GM12864 (cell line): ENCODE data around the gene CDK18.

ENCODE experiments used
- DNase-seq: peaks from one replicate; pipeline ENCODE4 v3.0.0-alpha.2; 2011; ENCODE audit warnings: low read depth
- H3K4me3 ChIP-seq: 2 replicates; pipeline ENCODE4 v1.5.1; 2011; ENCODE audit warnings: mild to moderate bottlenecking, low read depth, low read length, control low read depth
- TF ChIP-seq, protein P1 (sequence below): IDR thresholded peaks from 2 replicates; pipeline ENCODE4 v1.5.1; 2011; ENCODE audit warnings: low read depth, mild to moderate bottlenecking, moderate library complexity, low read length, control low read depth, inconsistent platforms; ENCODE audit errors: missing control alignments

CDK18 gene

DNA sequence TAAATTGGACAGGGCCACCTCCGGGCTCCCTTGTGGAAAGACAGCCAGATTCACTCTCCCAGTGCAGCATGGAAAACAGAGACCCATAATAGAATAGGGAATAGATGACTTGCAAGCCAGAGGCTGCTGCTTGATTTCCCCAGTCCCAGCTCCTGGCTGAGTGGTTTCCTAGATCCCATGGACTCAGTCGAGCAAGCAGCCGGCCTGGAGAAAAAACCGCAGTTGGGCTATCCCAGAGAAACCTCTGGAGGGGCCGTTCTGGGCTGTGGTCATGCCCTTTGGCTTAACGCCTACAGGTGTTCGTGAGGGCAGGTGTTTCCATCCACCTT lies 65.7 kb downstream of the CDK18 start:
- DNase-seq, result no peak
- H3K4me3 ChIP-seq, result no peak overlapping the region
- TF ChIP-seq, protein P1, sequence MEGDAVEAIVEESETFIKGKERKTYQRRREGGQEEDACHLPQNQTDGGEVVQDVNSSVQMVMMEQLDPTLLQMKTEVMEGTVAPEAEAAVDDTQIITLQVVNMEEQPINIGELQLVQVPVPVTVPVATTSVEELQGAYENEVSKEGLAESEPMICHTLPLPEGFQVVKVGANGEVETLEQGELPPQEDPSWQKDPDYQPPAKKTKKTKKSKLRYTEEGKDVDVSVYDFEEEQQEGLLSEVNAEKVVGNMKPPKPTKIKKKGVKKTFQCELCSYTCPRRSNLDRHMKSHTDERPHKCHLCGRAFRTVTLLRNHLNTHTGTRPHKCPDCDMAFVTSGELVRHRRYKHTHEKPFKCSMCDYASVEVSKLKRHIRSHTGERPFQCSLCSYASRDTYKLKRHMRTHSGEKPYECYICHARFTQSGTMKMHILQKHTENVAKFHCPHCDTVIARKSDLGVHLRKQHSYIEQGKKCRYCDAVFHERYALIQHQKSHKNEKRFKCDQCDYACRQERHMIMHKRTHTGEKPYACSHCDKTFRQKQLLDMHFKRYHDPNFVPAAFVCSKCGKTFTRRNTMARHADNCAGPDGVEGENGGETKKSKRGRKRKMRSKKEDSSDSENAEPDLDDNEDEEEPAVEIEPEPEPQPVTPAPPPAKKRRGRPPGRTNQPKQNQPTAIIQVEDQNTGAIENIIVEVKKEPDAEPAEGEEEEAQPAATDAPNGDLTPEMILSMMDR, result no peak

DNA sequence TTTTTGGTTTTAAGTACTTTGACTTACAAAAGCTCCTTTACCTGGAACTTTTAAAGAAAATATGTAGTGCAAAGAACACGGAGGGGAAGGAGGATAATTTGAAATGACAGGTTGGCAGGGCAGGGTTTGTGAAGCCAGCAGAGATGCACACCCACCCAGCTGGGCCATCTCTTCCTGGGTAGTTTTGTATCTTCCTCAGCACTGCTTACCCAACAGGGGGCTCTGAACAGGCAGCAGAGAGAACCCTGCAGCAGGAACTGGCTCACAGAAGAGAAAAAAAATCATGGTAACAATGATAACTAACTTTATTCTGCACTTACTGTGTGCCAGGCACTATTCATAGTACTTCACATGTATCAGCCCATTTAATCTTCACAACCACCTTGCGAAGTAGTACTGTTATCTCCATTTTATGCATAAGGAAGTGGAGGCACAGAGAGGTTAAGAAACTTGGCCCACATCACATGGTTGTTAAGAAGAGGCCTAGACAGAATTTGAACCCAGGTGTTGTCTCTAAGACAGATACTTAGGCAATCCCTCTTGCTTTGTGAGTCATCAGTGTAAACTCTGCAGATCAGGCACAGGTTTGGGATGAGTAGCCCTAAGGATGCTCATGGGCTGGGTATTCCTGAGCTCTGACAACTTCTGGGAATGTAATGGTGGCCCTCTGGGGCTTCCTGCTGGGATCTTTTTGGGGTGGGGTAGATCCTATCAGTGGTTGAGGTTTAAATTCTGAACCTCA lies 66.5 kb downstream of the CDK18 start:
- TF ChIP-seq, protein P1, result no peak
- no peak overlapping the region for H3K4me3 ChIP-seq
- no peak for DNase-seq

DNA sequence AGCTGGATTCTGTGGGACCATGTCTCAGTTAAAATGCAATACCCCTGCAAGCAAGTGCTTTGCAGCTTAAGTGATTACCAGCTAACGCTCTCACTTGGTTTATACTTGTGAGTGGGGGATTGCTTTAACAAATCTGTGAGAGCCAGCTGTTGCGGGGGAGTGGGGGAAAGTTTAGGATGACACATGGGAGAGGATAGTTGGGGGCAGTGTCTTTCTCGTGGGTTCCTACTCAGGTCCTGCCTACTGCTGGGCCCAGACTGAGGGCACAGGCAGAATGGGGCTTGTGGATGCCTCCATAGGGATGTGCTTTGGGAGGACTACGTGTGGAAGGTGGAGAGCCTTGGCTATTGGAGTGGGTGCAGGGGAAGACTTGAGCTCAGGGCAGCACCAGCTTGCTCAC lies 67.3 kb downstream of the CDK18 start:
- DNase-seq, result no peak
- TF ChIP-seq, protein P1, result no peak

DNA sequence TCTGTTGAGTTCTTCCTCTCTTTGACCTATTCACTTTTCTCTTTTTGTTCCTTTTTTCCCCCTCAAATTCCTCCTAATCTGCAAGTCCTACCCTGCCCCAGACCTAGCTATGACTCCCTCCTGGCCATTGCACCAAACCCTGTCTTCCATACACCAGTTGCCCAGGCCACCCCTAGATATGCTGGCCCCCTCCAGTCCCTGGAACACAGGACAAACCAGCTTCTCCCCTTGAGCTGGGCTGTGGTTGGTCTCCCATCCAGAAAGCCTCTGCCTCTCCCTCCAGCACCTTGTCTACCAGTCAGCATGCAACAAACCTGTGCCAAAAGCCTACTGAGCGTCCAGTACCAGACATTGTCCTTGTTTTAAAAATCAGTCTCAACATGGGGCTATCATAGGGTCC lies 68.0 kb downstream of the CDK18 start:
- no peak for DNase-seq
- TF ChIP-seq, protein P1, result no peak
- H3K4me3 ChIP-seq, result no peak overlapping the region

More for the DNA sequence above, 67.3 kb downstream of the CDK18 start:
- no peak overlapping the region for H3K4me3 ChIP-seq

DNA sequence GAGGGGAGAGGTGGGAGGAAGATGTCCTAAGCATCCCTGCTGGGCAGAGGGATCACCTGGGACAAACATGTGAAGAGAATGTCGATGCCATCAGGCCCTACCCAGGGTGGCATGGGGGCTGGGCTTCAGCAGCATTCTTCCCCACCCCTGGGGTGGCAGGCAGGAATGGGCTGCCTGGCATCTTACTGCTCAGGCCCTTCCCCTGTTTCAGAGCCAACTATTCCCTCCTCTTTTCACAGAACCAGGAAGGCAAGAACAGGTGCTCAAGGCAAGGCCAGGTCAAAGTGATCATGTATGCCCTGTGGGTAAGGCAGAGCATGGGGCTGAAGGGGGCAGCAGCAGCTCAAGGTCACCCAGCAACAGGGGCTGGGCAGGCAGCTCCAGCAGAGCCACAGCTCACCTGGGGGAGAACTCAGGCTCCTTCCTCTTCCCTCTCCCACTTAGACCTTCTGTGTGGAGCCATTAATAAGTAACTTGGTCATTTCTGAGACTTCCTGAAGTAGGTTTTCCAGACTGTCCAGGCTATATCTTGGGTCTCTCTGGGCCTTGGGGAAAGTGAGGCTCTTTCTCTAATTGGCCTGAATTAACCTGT lies 70.9 kb downstream of the CDK18 start:
- DNase-seq, result no peak
- H3K4me3 ChIP-seq, result no peak overlapping the region
- TF ChIP-seq, protein P1, result no peak

DNA sequence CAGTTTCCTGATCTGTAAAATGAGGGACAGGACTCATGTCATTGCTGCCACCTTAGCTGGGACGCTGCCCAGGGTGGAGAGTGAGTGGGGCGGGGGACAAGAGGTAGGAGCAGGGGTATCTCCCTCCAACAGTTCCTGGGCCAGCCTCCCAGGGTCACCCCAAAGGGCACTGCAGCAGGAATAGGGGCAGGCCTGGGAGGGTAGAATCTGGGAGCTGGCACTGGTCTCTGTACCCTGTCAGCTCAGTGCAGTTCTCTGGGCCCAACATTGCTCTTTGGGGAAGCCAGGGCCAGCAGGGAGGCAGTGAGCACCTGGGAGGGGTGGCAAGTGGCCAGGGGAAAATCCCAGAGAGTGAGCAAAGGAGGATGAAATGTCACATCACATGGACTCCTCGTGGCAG lies 71.5 kb downstream of the CDK18 start:
- TF ChIP-seq, protein P1, result no peak

More for the DNA sequence above, 71.5 kb downstream of the CDK18 start:
- no peak overlapping the region for H3K4me3 ChIP-seq
- DNase-seq, result no peak
